HG03460 (cell line): Measurements from ENCODE around the gene SERGEF.

Experiments used
- ATAC-seq: cut with Tn5 transposase; IDR thresholded peaks from one replicate; pipeline ENCODE4 v1.9.1; 2021; ENCODE audit not compliant: unreplicated experiment

The SERGEF gene

DNA sequence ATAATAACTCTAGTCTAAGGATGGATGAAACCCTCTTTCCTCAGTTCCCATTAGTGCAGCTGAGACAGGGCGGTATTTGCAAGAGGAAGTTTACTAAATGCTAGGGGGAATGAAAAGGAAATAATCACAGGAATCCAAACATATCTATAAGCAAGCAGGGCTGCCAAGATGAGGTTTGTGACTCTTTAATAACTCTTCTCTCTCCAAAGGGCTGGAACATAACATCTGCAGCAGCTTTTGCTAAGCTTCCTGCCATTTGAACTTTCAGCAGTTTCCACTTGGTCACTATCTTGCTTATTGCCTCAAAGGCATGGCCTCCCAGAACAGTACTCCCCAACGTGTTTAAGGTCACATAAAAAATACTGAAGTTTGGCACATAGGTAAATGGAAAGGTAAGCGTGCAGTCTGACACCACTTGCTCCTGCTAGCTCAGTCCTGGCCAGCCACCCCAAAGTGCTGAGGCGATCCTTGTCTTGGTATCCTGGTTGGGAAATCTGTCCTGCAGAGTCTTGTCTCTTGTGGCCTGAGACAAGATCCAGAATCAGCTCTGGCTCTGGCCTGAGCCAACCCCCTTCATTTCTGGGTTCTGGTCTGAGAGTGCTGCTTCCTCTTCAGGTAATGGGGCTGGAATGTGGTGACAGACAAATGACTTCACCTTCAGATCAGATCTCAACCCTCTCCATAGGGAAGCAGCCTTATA is 196.5 kb downstream of the SERGEF start:
- ATAC-seq, result no peak

DNA sequence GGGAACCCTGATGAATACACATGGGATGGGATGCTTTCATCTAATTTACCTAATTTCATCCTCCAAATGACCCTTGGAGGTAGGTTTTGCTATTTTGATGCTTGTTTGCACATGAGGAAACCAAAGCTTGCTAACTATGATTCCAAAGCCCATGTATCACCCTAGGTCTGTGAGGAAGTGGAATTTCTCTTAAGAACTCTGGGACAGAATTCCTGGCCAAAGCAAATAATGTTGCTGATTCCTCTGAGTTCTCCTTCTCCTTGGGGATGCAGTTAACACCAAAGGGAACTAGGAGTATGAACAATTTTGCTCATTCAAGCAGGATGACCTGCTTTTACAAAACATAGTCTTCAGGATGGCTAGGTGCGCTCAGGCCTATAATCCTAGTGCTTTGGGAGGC is 198.3 kb downstream of the SERGEF start:
- ATAC-seq, result no peak

DNA sequence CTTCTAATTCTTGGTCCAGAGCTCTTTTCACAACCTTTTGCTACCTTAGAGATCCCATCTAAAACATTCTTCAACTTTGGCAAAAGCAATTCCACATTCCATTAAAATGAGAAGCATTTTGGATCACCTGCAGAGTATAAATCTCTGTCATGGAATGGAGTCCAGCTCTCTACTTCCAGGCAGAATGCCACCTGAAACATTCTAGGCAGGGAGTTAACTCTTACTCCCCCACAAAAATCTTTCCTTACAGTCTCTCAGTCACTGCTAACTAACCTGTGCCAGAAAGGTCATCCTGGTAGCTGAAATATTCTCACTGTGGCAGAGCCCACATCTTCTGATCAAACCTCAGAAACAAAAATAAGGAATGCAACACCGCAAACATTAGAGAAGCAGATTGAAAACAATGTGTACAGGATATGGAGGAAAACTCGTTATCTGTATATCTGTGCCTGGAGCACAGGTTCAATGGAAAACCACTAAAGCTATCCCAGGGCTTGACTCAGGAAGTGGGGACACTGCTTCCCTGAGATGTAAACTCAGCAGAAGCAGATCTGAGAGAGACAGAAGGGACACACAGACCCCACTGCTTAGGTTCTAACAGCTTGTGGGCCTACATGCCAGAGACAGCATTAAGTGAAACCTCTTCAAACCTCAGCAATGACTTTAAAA is 199.3 kb downstream of the SERGEF start:
- no peak for ATAC-seq

DNA sequence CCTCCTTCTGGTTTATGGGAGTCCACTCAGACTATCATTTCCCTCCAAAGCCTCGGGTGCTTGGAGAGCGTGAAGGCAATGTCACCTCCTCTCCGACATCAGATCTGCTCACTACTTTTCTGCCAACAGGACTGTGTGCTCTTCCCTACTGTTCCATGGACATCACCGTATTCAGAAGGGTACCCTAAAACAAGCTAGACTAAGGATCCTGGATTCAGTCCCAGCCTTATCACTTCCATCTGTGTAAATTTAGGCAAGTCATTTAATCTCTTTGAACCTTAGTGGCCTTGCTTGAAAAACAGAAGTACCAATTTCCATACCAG is 200.0 kb downstream of the SERGEF start:
- ATAC-seq, result no peak

DNA sequence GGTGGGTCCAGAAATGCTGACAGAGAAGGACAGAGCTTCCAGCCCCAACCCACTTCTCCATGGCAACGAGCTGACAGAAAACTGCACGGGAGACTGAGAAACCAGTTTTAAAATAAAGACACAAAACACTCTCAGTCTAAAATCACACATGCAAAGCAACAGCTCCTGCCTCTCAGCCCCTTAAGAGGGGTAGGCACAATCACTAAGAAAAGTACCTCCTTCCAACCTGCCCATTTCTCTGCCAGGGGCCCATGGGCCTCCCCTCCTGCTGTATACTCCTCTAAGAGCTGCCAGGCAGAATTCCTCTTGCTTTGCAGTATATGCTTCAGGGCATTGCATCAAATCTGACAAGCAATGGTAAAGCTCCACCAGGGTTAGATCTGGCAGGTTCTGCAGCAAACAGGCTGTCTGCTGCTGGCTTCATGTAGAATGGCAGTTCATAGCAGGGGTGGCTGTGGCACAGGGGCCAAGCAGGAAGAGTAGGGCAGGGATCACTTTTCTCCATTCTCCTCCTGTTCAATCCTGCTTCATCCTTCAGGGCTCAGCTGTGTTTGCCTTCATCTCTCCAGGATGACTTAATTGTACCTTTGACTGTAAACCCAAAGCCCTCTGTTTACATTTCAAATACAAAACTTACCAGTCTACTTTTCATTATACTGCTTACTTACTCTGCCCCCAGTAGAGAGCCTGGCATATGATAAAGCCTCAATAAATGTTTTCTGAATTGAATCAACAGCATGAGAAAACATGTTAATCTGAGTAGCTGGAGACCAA is 200.6 kb downstream of the SERGEF start:
- no peak for ATAC-seq

DNA sequence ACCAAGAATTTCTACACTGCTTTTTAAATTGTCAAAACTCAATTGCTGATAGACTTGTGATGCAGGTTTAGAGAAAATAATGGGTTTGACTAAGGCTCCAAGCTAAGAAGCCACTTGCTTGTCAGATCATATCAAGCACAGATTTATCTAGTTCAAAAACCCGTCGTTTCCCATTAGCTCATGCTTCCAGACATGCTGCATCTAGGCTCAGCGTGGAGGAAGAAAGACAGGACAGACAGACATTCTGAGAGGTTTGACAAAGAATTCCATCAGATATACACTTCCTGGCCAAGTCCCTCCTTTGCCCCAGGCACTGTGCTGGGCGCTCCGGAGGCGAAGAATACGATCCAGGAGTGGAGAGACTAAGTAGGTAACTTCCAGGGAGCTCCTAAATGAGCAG is 201.5 kb downstream of the SERGEF start:
- ATAC-seq, result no peak

DNA sequence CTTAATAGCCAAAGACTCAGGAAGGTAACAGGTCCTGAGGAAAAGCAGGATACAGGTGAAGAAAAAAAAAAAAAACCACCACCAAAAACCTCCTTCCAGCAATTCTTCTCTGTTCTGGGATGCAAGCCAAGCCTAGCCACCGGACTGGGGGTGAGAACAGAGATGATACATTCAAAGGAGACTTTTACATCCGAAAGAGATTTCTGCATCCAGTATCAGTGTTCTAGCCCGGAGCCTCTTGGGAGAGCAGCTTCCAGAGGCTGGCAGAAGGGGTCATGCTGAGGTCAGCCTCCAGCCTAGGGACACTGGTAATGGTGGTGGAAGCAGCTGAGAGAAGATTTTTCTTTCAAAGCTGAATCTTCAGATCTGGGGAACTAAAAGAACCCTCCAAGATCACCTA is 202.1 kb downstream of the SERGEF start:
- no peak for ATAC-seq

DNA sequence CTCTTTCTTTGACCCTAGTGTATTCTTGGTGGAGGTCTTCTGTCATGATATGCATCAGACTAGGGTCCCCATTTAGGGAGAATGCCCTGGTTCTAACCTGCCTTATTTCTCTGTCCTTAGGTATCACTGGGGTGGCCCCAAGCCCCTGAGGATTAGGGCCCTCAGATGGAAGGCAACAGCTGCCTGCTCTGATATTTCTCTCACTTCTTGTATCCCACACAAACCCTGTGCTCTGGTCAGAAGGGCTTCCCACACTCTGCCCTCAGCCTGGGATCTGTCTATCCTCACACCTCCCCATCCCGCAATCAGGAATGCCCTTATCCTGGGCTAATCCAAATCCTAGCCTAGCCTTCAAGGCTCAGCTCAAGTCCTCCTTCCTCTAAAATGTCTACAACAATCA is 202.8 kb downstream of the SERGEF start:
- ATAC-seq, result no peak

DNA sequence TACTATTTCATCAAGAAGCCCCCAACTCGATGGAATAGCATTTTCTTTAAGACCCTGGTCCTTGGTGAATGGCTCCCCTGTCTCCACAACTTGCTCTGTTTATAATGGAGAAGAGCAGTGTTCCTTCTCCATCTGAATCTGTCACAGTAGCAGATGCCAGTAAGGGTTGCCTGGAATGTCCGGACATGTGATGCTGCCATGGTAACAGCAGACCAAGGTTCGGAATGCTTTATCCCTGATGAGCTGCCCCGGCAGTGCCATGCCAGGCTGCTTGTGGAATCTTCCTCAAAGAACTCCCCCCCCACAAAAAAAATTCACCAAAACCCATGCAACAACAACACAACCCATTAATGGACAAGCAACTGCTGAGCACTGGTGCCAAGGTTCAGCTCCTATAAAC is 205.8 kb downstream of the SERGEF start:
- ATAC-seq, result no peak

DNA sequence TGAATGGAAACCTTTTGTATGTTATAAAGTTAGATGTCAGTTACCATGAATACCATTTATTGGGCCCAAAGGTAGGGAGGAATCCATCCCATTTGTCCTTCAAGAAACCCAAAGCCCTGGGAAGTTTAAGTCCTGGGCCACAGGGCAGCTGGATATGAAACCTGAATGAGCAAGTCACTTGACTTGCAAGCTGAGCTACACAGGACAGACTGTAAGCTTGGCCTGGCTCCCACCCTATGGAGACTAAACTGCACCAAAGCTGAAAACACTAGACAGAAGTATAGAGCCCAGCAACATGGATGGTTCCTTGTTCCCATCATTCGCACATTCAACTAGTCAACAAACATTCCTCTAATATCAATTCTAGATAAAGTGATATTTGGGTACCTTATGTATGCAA is 207.0 kb downstream of the SERGEF start:
- ATAC-seq, result no peak

DNA sequence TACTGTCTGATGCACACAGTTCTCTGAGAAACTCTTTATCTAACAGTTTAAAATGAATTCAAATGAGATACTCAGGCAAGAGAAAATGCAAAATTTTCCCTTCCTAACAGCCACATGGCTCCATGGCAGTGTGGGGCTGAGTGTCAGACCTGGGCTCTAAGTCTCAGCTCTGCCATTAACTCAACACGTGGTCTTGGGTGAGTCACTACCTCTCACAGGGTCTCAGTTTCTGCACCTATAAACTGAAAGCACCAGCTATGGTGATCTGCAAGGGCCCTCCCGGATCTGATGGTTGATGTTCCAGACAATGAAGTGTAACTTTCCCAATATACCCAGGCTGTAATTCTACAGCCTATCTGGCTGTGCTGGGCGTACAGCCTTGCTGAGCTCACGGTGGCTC is 207.8 kb downstream of the SERGEF start:
- ATAC-seq, result no peak

DNA sequence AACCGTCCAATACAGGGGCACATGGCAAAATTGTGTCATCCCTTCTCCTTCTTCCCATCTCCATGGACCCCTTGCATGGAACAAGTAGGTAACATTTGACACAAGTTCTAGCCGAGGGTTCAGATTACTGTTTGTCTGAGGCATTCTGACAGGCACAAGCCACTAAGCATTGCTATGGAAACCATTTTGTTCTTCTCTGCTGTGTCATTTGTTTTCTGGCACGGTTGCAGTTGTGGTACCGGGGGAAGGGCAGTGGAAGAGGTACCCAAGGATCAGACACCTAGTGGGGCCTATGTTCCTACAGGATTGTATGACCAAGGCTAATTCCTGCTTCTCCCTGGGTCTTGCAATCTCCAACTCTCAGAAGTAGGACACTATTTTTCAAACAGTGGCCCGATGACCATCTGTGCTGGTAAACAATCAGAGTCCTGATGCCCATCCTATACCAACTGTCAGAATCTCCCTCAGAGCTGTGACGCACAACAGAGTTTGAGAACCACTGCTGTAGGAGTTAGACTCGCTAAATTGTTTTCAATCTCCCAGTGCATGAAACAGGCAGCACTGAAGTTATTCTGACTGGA is 209.0 kb downstream of the SERGEF start:
- no peak for ATAC-seq

DNA sequence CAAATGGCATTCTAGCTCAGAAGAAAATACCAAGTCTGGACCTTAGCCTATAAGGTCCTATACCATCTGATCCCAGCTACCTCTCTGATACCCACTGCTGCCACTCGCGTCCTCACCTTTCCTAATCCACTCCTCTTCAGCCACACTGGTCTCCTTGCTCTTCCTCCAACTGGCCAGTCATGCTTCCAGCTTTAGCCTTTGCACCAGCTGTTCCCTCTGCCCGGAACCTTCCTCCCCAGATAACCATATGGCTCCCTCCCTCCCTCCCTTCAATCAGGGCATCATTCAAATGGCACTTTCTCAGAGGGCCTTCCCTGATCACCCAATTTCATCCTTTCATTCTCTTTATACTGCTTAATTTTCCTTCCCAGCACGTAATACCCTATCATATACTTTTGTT is 210.4 kb downstream of the SERGEF start:
- no peak for ATAC-seq

DNA sequence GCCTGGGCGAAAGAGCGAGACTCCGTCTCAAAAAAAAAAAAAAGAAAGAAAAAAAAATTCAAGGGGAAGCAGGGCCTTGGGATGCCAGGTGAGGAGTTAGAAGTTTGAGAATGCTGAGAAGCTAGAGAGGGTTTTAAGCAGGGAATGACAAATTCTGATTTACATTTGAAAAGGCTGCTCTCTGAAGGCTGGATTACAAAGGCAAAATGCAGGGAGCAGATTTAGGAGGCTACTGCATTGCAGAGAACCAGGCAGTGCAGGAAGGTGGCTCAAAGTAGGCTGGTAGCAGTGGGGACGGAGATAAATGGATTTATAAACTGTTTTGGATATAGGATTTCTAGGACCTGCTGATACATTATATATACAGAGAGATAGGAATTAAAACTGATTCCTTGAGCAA is 211.7 kb downstream of the SERGEF start:
- ATAC-seq, result no peak

DNA sequence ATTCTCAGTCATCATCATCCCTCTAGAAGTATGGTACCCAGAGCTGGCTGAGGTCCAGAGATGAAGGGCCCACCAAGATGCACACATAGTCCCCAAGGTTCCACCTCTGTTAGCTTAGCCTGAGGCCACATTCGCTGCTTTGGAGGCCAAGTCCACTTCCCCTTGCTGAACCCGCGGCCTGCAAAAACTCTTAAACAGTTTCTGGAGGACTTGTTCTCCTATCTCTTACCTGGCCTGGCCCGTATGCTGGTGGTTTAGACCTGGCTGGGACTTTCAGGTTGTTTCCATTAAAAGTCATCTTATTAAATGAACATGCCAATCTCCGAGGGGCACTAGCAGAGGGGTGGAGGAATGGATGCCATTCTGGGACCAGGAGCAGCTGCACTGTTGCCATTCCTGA is 213.7 kb downstream of the SERGEF start:
- no peak for ATAC-seq

DNA sequence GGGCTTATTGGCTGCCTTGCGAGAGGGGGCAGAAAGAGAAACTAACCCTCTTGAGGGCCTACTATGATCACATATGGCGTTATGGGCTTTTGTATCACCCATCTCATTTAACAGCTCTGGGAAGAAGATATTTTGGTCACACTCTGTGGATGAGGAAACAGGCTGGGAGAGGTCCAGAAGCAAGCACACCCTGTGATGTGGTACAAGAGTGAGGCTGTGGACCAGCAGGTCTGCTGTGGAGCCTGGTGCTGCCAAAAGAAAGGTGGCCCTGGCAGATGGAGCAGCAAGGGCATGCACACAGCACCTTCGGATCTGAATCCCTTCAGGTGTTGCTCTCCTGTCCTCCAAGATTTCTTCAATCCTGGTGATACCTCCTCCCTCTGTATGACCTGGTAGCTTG is 214.1 kb downstream of the SERGEF start:
- ATAC-seq, result no peak

DNA sequence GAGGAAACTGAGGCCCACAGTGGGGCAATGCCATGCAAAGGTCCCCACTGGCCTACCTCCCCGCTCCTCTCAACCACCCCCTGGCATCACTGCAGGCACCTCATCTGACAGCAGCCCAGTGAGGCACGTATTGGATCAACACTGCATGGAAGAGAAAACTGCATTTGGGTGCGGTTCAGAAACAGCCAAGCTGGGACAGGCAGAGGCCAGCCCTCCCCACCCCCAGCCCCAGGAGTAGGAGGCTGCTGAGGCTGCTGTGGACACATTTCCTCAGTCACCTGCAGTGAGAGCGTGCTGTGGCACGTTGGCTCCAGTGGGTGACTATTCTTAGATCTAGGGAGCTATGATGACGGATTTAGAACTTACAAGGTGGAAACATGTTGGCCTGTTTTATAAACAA is 214.6 kb downstream of the SERGEF start:
- ATAC-seq, result no peak

DNA sequence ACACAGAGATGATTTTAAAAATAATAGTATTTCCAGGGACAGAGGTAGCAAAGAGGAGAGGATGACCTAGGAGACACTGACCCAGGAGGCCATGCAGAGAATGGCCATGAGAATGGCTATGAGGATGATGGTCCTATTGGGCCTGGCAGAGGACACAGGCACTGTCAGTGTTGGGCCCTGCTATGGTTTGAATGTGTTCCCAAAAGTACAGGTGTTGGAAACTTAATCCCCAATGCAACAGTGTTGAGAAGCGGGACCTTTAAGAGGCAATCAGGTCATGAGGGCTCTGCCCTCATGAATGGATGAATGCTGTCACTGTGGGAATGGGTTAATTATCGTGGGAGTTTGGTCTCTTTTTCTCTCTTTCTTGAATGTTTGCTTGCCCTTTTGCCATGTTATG is 216.7 kb downstream of the SERGEF start:
- ATAC-seq, result no peak

DNA sequence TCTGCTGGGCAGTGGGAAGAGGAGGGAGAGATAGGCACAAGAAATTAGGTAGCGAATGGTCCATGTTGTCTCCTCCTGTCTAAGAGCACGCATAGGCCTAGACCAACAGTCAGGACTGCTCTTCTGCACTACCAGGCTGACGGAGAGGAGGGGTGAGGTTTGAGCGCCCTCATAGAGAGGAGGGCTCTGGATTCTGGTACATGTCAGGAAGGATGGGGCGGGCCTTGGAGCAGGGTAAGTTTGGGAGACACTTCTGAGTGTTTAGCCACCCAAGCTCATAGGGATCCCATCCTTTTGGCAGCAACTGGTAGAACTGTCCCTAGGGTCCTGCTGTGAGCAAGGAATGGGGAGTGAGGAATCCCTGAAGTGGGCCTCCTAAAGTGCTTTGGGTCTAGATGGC is 217.9 kb downstream of the SERGEF start:
- ATAC-seq, result no peak

DNA sequence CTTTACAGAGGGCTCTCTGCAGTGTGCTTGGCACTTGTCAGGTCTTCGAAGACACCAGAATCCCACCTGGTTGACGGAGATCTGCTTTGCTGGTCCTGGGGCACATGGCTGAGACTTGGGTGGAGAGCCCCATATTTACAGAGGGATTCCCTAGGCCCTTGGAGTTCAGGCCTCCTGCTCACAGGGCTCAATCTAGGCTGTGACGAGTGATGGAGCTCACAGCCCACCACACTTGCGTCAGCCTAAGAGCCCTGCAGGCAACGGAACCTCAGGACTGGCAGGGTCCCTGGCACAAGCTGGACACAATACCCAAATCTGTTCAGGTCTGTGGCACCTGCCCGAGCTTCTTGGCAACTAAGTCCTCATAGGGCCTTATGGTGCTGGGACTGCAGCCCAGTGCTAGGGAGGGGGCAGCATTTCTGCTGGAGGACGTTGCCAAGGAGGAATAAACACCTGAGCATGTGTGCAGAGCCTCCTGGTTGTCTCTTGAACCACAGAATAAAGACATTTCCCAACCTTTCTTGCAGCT is 219.1 kb downstream of the SERGEF start:
- ATAC-seq, result no peak

DNA sequence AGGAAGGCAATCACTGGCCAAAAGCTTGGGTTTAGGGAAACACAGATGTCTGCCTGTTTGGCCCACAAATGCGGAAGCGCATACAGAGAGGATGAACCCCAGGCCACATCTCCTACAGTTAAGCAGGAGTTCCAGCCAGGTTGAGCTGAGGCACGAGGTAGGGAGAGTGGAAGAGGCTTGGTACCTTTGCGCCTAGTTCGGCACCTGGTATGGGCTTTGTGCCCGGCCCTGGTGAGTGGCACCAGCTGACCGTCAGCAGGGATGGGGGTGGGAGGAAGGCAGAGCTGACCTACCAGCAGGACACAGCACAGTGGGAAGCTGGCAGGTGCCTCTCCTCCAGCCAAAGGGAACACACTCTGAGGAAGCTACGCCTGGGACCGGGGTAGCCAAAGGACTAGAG is 220.7 kb downstream of the SERGEF start:
- ATAC-seq, result no peak

DNA sequence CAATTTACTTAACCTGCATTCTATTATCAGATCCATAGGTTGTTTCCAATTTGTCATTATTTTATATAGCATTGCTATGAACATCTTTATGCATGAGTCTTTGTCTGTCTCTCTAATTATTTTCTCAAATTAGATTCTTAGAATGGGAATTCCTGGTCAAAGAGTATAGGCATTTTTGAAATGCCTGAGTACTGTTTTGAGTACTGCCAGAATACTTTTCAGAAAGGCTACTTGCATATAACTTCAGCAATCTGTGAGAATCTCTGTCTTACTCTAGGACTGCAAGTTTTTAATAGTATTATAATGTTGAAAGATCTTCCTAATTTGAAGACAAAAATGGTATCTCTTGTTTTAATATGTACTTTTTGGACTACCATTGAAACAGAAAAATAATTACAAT is 221.7 kb downstream of the SERGEF start:
- no peak for ATAC-seq
